DMS79 treated with DMSO at 0.1 percent for 48 hours (cell line): ENCODE results near the gene UMAD1.

Experiments
- DNase-seq: peaks from one replicate; lab custom pipeline; 2025; lab: John Stamatoyannopoulos, UW

UMAD1 gene

DNA sequence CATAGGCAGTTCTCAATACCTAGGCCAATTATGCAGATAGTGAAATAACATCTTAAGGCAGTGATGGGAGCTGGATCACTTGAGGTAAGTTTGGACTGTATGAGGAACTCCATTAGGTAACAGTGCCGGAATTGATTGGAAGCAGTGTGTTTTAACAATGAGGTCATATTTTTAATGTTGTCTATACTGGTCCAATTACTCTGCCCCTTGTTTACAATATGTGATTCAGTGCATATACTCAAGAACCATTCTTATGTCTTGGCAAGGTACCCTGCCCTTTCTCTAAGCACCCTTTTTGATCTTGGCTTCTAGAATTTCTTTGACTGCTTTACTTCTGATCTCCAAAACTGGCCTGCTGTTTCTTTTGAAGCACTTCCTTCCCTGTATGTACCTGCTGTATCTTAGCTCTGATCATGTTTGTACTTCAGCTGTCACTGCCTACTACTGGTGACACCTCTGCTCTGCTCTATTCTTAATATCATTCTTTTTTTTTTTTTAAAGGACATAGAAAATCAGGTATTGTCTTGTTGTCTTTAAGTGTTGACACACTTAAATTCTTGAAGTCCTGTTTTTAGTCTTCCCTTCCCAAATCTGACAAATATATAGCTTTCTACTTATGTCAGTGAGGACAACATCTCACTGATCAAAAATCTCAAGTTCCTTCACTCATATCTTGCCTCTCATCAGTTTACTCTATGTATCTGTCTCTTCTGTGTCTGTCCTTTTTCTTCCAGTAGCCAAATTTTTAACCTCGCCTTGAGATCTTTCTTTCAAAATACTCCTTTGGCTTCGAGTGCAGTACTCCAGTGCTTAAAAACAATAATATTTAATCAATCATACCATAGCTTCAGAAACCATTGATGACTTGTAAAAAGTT is 124.2 kb downstream of the UMAD1 start:
- DNase-seq = peak; percentile 19

DNA sequence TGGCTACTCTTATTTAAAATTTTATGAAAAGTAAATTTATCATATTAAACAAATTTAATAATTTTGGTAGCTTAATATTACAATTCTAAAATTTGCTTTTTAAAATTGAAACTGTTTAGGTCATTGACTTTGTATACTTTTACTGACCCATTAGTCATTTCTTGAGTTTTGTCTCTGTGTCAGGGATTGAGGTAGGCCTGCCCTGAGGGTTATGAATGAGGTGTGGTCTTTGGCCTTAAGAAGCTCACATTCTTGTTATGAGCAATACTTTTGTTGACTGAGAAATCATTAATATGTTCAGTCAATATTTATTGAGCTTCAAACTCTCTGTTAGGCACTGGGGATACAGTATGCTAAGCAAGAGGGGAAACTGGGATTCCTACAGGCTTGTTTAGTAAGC is 124.9 kb downstream of the UMAD1 start:
- DNase-seq = no peak

DNA sequence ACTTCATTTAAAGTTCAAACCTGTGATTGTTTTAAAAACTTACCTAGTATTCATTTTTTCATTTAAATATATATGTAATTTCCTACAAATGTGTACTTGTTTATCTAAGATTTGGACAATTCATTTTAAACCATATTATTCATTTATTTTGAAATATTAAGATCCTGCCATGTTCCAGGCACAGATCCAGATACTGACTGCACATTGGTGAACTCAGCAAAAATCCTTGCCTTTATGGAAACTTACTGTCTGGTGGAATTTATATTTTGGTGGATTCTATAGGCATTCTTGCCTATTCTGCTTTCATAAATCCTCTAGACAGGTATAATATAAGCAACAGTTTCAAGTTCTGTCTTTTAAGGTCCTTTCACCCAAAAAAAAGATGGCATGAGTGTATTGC is 126.1 kb downstream of the UMAD1 start:
- DNase-seq = no peak

DNA sequence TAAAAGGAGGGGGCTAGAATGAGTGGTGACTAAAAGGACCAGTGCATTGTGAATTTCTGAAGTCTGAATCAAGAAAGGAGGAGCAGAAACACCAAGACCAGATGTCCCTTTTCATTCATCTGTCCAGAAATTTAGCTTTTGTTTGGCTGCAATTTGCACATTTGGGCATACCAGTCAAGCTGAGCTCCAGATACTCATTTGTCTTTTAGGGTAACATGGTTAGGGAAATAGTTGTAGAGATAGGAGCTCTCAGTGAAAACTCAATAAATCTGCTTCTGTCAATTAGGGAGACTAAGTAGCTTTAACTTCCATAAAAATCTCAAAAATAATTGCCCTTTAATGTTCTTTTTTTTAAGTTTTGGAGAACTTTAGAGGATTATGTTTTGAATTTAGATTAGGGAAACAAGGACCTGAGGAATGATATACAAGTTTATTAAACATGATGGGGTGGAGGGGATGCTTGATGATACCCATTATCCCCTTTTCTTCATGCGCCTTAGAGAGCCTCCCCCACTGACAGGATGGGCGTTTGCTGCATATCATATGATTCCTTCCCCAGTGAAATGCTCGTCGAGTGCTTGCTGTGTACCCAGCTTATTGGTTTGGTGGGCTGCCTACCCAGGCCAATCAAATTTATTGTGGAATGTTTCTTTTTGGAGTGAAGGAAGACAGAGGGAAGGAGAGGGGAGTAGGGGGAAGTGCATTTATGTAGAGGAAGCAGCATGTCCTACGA is 128.6 kb downstream of the UMAD1 start:
- DNase-seq = no peak

DNA sequence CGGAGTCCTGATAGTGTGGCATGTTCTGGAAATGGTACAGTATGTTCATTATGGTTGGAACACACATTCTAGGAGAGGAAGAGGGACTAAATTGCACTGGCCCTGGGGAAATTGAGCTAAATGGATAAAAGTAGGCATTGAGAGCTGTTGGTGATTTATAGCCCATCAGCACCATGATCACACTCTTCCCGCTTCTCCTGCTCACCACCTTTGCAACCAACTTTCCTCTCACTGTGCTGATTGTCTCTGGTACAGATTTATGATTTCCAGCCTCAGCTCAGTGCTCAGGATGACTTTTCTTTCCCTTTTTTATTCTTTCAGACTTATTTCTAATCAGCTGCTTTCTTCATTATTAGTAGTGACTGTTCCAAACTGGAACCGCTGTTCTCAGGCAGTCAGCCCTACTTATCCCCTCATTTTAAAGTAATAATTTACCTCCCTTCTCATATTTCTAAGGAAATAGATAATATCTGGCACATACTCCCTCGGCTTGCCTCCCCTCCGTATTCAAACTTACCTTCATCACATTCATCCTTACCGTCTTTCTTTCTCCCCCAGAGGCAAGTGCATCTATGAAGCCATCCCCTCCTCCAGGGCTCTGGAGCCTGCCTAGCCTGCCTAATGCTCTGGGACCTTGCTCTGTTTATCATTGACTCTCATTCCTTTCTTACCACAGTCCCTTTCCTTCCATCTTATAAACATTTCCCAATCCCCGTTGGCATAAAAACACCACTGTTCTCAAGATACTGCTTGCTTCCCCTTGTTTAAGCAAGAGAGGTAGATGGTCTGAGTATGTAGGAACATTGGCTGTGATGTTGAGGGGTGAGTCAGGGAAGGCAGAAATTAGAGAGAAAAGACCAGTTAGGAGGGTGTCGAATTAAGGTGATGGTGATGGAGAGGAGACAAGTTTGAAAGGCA is 129.4 kb downstream of the UMAD1 start:
- DNase-seq = no peak

DNA sequence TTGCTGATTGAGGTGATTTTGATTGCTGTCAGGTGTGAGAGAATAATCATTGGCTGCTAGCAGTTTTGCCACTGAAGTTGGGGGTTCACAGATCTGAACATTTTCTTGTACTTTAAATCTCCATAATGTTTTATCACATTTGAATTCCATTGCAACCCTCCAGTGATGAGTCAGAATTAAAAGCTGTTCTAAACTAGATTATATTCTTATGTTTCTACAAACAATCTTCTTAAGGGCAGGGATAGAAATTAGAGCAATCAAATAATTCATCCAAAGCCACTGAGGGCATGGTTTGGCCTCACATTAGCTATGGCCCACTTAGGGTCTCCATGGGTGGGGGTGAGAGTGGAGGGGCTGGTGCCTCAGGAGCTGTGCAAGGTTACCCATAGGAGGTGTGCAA is 130.9 kb downstream of the UMAD1 start:
- DNase-seq = no peak

DNA sequence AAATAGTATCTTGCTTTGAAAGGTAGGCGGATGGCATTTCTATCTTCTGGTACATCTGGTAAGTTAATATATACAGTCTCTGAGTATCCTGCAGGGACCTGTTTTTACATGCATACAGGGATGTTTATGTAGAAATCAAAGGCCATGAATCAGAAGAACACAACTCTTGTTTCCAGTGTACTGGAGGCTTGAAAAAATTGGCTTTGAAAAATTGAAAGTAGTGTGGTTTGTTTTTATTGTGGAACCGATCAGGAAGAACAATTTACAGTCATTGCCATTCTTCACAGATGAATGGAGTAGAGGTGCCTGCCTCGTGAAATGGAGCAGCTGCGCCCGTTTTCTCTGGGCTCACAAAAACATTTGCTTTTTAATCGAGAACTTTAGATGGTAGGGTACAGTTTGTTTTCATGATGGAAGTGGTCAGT is 131.9 kb downstream of the UMAD1 start:
- DNase-seq = peak; percentile 71

DNA sequence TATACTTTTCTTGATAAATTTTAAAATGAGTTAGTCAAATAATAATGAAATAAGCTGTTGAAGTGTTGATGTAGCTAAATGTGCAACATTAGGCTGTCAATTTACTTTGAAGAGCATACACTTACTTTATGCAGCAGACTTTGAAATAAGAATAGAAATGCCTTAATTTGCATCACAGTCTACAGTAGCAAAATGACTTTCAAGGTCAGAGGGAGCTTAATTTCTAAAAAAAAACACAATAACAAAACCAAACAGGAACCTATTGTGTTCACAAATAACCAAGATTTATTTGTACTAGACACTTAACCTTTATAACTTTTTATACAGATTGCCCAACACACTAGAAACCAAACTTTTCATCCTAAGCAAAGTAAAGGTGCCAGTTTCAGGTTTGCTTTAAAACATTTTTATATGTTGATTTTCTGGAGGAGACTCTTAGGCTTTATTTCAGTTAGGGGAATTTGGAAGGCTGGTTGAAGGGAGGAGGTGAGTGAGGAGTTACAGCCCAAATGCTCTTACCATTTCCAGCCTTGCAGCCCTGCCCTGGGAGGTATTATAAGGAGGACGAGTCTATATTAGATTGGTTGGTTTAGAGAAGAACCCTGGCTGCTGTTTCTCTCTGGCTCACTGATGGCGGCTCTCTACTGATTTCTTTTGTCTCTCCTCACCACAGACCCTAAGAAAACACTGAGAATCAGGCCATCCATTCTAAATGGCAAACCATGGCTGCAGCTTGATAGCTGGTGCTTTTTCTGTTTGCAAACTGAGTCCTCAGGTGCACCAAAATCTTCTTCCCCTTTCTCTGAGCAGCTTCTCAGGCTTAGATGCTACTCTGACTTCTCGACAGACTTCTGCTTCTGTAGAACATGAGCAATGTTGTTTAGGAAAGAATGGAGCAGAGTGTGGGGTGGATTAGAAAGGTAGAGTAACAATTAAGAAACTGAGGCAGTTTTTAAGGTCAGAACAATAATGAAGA is 133.1 kb downstream of the UMAD1 start:
- no peak for DNase-seq

DNA sequence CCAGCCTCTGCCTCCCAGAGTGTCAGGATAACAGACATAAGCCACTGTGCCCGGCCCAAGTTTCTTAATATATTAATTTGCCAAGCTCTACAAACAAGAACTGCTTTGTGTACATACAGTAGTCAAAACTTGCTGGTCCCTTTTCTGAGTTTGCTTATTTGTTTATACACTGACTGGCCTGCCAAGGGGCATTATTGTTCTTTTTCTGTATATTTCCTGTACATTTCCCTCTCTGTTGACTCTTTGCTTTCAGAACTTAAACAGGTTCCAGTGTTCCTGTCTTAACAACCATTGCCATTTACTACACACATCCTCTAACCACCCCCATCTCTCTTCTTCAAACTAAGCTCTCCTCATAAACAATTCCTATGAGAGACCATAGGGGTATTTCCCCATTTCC is 139.3 kb downstream of the UMAD1 start:
- no peak for DNase-seq

DNA sequence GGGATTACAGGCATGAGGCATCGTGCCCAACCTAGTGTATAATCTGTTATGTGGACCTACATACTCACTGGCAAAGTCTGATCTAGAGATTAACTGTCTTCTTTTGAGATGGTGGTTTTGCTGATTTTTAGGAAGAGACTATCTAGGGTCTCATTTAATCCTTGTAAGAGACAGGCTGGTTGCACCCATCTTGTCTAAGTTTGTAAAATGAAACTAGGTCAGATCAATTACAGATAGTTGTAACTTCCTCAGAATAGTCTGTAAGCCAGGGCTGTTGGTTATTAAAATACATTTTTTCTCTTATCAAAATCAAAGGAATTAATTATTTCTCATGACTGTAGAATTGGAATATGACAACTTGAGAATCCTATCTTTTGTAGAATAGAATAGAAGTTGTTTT is 142.4 kb downstream of the UMAD1 start:
- DNase-seq = no peak

DNA sequence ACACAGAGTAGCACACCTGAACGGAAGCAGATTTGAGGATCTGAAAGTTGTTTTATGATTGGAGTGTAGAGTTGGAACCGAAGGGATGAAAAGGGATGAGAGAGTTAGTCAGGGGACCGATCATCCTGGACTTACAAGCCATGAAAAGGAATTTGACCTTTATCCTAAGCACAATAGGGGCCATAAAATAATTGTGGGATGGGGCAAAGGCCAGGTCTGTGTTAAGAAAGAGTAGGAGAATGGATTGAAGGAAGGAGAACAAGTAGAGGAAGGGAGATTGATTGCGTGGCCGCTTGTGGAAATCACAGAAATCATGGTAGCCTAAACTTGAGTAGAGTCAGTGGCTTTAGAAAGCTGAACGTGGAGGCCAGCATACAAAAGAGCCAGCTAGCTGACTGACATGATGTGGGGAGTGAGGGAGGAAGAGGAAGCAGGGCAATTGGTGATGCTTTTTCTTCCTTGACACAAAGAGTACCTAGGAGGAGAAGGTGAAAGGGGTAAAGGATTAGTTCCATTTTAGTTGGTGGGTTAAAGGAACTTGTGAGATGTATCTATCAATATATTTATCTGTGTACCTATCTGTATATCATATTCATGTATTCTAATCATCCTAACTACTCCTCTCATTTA is 144.9 kb downstream of the UMAD1 start:
- no peak for DNase-seq

DNA sequence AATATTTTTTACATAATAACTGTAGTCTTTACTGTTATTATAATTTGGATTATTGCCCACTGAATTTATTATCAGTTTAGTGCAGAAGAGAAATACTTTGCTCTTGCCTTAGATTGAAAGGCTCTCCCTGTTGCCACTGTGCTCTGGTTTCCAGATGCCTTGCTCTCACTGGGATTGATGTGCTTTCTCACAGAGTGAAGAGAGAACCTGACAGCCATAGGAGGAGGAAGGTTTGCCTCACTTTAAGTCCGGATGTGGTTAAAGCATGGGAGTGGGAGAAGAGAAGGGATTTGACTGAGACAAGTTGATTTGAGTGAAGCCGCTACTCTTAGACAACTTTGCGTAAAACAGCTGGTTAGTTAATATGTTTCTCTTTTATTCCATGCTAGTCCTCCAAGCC is 146.0 kb downstream of the UMAD1 start:
- no peak for DNase-seq

DNA sequence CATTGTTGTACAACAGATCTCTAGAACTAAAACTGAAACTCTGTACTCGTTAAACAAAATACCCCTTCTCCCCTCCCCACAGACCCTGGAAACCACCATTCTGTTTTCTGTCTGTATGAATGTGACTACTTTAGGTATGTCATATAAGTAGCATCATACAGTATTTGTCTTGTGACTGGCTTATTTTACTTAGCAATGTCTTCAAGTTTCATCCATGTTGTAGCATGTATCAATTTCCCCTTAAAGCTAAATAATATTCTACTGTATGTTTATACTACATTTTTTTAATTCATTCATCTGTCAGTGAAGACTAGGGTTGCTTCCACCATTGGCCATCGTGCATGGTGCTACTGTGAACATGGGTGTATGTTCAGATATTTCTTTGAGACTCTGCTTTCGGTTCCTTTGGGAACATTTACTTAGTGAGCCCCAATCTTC is 149.0 kb downstream of the UMAD1 start:
- DNase-seq = no peak

DNA sequence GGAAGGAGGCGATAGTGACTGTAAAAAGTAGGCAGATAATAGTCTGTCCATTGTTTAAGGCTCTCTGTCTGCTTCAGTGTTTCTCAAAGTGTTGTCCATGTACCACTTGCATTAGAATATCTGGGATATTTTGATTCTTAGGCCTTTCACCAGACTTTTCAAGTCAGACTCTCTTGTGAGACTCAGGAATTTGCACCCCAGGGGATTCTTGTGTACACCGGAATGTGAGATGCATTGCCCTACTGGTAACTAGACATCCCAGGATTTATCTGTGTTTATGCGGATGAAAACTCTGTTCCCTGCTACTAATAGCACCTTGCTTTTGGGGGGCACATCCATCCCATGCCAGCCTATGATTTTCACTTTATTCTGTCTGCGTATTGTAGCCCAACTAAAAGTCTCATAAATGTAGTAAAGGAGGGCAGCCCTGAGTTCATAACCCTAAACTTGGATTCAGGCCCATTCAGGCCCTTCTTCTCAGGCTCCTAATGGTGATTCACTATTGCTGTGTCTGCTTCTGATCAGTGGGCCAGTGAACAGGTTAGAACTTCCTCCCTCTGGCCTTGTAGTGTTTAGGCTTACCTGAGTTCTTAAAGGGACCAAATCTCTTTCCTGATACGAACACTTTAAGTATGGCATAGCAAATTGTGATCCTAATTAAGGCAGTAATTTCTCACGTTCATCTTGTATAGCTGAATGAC is 149.6 kb downstream of the UMAD1 start:
- no peak for DNase-seq

DNA sequence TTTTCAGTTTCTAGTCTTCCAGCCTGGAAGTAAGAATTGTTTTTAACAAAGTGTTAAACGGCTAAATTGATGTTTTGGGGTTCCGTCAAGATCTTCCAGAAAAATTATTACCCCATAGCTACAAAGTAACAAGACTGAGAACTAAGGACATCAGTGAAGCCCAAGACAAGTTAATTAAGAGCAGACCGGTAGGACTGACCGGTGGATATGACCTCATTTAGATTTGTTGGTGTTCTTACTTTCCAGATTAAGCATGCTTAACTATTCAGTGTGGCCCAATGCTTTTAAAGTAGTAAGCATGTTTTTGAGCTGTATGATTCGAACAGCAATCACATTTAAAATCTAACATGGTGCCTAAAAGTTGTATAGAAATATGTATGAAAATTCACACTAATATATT is 151.0 kb downstream of the UMAD1 start:
- no peak for DNase-seq

DNA sequence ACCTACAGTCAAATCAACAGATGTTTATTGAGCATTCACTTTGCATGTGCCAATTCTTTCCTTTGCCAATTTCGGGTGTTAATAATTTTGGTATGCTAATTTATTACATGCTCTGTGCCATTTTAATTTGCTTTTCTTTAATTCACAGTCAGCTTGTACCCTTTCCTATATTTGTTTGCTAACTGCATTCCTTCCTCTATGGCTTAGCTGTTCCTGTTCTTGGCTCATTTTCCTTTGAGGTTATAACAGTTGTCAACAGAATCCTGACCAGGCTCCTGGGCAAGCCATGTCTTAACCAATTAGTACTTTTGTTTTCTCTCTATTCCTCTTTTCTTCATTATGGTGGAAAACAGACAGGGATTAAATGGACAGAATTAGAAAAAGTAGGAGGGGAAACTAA is 151.5 kb downstream of the UMAD1 start:
- no peak for DNase-seq

DNA sequence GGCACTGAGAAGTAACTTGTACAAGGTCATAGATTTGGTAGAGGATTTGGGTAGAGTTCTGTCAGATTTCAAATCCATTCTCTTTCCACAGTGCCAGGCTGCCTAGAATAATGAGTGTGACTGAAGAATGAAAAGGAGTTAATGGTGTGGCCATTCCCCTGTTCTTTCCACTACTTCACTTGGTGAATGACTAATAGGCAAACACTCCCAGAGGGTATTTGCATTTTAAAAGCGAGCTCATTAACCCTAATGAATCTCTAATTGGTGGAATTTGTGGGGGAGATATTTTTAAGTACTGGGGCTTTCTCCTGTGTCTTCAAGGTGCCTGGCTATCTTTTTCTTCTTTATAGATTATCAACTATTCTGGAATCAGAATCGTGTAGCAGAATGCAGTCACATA is 152.7 kb downstream of the UMAD1 start:
- no peak for DNase-seq

DNA sequence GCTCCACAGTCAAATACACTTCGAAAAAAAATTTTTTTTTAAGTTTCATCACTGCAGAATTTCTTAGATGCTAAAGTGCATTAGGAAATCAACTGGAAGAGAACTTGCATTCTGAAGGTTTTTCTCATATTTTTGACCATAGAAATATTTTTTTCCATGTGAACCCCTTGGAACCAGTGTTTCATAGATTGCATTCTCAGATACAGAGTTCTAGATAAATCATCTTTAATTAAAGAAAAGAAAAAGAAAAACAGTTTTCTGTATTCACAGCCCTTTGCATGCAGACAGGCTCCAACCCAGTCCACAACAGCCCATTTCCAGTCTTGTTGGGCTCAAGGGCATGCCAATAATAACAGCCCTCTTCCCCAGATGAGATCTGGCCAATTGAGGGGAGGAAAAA is 153.4 kb downstream of the UMAD1 start:
- no peak for DNase-seq

DNA sequence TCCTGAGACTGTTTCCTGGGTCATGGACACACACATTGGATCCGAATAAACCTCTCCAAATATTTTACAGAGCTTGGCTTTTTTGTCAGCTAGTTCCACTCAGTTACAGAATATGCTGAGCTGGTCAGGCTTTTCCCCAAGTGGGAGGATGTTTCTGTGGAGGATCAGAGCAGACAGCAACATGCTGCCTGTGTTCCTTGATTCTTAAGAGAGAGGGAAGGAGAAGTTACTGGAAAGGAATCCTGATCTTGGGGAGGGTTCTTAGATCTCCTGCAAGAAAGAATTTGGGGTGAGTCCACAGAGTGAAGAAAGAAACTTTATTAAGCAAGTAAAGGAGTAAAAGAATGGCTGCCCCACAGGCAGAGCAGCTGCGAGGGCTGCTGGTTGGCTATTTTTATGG is 154.7 kb downstream of the UMAD1 start:
- DNase-seq = no peak

DNA sequence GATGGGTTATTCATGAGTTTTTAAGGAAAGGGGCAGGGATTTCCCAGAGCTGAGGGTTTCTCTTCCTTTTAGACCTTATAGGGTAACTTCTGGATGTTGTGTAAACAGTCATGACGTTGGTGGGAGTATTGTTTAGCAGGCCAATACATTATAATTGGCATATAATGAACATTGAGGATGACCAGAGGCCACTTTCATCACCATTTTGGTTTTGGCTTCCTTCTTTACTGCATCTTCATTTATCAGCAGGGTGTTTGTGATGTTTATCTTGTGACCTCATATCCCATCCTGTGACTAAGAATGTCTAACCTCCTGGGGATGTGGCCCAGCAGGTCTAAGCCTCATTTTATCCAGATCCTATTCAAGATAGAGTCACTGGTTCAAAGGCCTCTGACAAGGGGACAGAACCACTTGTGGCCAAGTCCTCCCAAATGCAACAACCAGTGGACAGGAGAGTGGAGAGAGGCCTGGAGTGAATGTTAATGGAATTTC is 155.1 kb downstream of the UMAD1 start:
- DNase-seq = no peak
